ENCODE results near the gene CD209.

The CD209 gene

GRCh38 chr19:7736148-7736547, 11.2 kb downstream of the CD209 start:
- DNase-seq = no peak

GRCh38 chr19:7734220-7735203, 12.8 kb downstream of the CD209 start:
- no peak for DNase-seq

- DNase-seq = no peak
Observed at GRCh38 chr19:7733376-7733775, 14.0 kb downstream of the CD209 start.

DNA sequence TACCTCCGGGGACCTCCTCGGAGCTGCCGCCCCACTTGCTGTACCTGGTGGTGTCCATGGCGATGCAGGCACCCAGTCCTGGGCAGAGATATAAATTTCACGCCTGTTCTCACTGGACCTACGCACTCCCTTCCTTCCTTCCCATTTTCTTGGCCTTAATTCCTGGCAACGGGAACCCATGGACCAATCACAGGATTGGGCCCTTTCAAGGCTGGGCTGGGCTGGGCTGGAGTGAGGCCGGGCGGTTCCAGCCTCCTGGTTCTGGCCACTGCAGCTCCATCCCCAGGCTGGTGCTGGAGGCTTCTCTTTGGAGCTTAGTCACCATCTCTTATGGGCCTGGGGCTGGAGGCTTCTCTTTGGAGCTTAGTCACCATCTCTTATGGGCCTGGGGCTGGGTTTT, 15.3 kb downstream of the CD209 start, which contains the start of gene CLEC4G:
Gene CLEC4G, minus strand, starts transcription at position 66 of the 400 bp plus-strand sequence. Its CDS starts 8 bp downstream, at position 58.
- no peak for DNase-seq

DNA sequence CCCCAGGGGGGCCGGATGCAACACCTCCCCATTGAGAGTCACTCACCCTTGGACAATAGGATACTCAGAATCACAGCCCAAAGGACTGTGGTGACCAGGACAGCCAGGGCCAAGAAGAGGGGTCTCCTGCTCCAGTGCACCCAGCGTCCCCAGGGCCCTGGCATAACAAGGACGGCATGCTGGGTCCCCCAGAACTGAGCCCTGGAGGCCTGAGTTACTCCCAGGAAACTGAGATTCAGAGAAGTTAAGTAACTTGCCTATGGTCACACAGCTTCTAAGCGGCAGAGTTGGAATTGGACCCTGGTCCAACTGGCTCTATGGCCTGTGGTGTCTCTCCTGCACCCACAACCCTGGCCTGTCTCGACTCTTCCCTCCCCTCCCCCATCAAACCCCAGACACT, 15.7 kb downstream of the CD209 start:
- no peak for DNase-seq

DNA sequence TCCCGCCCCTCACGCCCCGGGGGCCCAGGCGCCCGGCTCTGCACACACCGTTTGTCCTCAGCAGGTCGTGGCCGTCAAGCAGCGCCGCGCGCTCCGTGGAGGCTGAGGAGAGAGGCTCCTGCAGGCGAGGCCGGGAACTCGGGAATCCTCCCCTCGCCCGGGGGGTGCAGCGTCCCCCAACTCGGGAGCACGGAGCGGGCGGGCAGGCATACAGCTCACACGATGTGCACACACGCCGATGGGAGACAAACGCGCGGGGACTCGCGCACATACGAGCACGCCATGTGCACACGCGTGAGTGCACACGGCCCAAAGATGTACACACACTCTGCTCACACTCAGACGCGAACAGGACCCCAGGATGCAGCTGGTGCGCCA, 16.1 kb downstream of the CD209 start:
- DNase-seq = no peak

DNA sequence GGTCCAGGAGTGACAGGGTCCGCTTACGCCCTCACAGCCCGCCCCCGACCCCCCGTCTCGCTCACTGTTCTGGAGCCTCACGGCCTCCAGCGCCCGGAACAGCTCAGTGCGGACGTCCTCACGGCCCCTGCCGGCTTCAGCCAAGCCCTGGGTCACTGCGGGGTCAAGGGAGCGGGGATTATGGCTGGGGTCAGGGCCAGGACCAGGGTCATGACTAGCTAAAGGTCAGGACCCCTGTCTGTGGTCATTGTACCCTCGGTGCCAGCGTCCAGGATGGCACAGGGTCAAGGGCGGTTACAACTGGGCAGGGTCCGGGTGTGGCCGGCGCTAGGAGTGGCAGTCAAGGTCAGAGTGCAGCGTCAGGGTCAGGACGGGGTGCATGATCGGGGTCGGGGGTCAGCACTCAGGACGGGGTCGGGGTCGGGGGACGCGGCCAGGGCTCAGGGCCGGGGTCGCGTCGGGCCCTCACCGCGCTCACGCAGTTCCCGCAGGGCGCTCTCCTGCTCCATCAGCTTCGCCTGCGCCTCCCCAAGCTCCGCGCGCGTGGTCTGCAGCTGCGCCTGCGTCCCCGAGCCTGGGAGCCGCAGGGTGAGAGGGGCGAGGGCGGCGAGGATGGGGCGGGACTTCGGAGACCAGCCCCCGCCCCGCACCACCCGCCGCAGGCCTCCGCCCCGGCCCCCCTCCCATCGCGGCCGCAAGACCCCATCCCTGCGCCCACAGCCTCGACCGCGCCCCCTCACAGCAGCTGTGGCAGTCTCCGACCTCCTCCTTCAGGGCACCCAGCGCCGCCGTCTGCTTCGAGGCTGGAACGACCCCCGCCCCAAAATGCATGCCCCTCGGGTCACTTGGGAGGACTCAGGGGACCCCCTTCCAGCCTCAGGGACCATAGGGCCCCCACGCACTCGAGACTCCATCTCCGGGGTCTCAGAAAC, 16.8 kb downstream of the CD209 start:
- DNase-seq = no peak

DNA sequence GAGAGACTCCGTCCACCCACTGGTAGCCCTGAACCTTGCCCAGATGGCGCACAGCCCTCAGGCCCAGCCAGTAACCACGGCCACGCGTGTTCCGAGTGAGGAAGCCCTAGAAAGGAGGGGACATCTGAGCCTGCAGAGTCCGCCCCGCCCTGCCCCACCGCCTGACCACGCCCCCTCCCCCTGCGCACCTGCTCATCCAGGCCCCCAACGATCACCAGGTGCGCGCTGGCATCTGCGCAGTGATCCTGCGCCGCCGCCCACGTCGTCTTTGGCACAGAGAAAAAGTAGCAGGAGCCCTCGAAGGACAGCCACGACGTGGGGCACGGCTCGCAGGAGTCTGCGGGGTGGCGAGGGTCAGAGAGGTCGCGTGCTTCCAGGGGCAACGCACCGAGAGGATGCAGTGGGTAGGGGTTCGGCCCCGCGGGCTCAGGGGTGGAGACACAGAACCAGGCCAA, 17.5 kb downstream of the CD209 start:
- no peak for DNase-seq

- DNase-seq = no peak
Observed at GRCh38 chr19:7729211-7729610, 18.1 kb downstream of the CD209 start.

GRCh38 chr19:7725791-7726190, 21.5 kb downstream of the CD209 start:
- DNase-seq = no peak

- no peak for DNase-seq
Observed at GRCh38 chr19:7722231-7722651, 25.1 kb downstream of the CD209 start.

- no peak for DNase-seq
Observed at GRCh38 chr19:7720351-7720750, 27.0 kb downstream of the CD209 start.

DNA sequence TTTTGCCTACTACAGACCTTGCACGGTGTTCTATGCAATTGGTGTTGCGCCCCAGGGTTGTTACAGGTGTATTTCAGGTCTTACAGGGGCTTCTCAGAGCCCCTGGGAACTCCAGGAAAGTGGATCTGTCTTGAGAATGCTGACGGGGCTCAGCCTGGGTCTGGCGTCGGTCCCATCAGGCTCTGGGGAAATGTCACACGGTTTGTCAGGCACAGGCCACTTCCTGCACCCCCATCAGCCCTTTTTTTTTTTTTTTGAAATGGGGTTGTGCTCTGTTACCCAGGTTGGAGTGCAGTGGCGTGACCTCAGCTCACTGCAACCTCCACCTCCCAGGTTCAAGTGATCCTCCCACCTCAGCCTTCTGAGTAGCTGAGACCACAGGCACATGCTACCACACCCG, 28.7 kb downstream of the CD209 start:
- DNase-seq = no peak

DNA sequence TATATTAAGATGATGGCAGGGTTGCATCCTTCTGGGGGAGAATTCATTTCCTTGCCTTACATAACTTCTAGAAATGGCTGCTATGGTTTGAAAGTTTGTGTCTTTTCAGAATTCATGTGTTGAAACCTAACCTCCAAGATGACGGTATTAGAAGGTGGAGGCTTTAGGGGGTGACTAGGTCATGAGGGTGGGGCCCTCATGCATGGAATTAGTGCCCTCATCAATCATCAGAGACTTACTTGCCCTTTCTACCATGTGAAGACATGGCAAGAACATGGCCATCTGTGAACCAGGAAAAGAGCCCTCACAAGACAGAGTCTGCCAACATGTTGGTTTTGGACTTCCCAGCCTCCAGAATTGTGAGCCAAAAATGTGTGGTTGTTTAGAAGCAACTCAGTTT, 30.6 kb downstream of the CD209 start:
- no peak for DNase-seq

DNA sequence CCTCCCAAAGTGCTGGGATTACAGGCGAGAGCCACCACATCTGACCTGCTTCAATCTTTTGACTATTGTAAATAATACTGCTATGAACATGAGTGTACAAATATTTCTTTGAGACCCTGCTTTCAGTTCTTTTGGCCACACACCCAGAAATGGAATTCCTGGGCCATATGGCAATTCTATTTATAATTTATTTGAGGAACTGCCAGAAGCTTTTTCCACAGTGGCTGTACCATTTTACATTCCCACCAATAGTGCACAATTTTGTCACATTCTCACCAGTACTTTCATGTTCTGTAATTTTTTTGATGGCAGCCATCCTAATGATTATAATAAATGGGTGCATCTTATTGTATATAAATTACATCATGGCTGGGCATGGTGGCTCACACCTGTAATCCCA, 31.7 kb downstream of the CD209 start:
- no peak for DNase-seq

- DNase-seq = no peak
Observed at GRCh38 chr19:7710616-7711015, 36.7 kb downstream of the CD209 start.

DNA sequence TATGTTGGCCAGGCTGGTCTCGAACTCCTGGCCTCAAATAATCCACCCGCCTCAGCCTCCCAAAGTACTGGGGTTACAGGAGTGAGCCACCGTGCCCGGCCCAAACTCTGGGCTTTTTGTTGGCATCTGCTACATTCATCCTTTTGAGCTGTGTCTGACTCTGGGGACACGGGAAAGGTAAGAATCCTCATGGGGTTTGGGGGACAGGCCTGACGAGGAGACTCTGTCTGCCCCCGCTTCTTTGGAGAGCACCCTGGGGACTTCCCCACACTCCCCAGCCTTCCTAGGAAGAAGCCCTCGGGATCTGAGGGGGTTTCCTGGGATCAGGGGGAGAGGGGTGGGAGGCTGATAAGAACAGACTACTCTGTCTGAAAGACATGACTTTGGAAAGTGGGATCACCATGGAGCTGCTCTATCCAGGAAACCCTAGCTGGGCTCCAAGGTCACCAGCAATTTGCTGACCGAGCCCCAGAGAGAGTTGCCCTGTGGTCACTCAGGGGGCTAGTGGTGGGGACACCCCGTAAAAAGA, 37.3 kb downstream of the CD209 start:
- no peak for DNase-seq

GRCh38 chr19:7706955-7707456, 40.3 kb downstream of the CD209 start:
- no peak for DNase-seq

DNA sequence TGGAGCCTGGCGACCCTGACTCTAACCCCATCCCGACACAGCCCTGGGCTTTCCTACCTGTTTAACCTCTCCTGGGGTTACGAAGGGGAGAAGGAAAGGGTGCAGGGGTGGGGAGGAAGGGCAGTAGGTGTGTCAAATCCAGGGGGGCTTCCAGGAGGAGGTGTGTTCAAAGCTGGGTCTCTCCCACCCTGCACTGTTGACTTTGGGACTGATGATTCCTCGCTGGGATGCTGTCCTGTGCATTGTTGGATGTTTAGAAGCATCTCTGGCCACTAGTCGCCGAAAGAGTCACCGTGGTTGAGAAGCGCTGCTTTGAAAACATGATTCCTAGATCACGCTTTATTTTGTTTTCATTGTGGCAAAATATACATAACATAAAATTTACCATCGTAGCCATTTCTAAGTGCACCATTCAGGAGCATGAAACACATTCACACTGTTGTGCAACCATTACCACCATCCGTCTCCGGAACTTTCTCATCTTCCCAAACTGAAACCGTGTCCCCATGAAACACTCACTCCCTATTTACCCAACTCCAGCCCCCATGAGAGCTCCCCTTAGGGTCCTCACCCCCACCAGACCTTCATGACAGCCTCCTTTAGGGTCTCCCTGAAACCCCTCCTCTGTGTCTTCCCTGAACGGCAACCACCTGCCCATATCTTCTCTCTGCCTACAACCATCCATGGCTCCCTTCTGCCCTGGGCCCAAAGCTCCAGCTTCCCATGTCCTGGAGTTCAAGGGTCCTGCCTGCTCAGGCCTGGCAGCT, 41.0 kb downstream of the CD209 start:
- no peak for DNase-seq

DNA sequence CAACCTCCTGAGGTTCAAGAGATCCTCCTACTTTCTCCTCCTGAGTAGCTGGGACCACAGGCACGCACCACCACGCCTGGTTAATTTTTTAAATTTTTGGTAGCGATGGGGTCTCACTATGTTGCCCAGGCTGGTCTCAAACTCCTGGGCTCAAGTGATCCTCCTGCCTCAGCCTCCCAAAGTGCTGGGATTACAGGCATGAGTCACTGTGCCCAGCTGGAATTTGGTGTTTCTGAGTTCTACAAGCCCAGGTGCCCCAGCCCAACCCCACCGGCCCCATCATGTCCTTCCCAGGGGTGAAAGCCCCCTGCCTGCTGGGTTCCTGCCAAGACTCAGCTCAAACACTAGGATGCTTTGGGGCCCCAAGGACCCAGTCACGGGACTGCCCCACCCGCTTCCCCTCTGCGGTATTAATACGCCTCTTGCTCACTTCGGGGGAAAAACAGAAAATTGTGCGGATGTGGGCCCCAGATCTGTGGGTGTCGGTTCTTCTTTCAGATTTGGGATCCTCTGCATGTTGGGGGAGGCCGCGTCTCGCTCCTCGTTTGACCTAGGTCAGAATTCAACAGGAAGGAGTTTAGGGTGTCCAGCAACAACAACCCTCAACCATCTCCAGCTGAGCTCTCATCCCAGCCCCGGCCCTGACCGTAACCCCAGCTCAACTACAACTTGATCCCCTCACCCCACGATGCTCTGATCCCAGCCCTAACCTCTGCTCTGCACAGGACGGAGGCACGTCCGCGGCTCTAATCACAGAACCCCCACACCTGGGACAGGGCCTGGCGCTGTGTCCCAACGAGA, 41.7 kb downstream of the CD209 start:
- DNase-seq = peak; percentile 81

All from CD4-positive, alpha-beta T cell treated with Interleukin-21 for 1 hour (primary cell).